Activated effector memory CD4-positive, alpha-beta T cell treated with anti-CD3 and anti-CD28 coated beads, Interleukin-2, amount 50 U/mL, for 16 hours (primary cell): Measurements from ENCODE around the gene SPINK5.
"Not testable (repeated sequence)": the region's sequence is repeated elsewhere in the genome, so short reads cannot be mapped to it uniquely, and the experiment has no call there.

Experiments
- DNase-seq: peaks from one replicate; pipeline ENCODE4 v3.0.0-alpha.2; 2020

SPINK5 gene

GRCh38 chr5:148063861-148064260, at the start of gene SPINK5:
TSS of gene SPINK5 (plus strand) at chr5:148063980. CDS start at chr5:148064045, 65 bp downstream.
- no peak for DNase-seq

- DNase-seq, result no peak
Measured at GRCh38 chr5:148014276-148014675, 49.5 kb upstream of the SPINK5 start.

- no peak for DNase-seq
Measured at GRCh38 chr5:148020257-148020988, 43.4 kb upstream of the SPINK5 start.

- no peak for DNase-seq
Measured at GRCh38 chr5:148027505-148027904, 36.3 kb upstream of the SPINK5 start.

- no peak for DNase-seq
Measured at GRCh38 chr5:148029131-148029530, 34.6 kb upstream of the SPINK5 start.

GRCh38 chr5:148033134-148033533, 30.6 kb upstream of the SPINK5 start:
- no peak for DNase-seq

GRCh38 chr5:148035676-148036075, 28.1 kb upstream of the SPINK5 start:
- no peak for DNase-seq

GRCh38 chr5:148042881-148043280, 20.9 kb upstream of the SPINK5 start:
- no peak for DNase-seq

- DNase-seq, result no peak
Measured at GRCh38 chr5:148043705-148044104, 20.1 kb upstream of the SPINK5 start.

- DNase-seq, result not testable (repeated sequence)
Measured at GRCh38 chr5:148055160-148055559, 8.6 kb upstream of the SPINK5 start.

- no peak for DNase-seq
Measured at GRCh38 chr5:148060309-148060708, 3.5 kb upstream of the SPINK5 start.

- no peak for DNase-seq
Measured at GRCh38 chr5:148060881-148061280, 2.9 kb upstream of the SPINK5 start.

GRCh38 chr5:148070621-148071020, 6.8 kb downstream of the SPINK5 start:
- DNase-seq, result no peak

- no peak for DNase-seq
Measured at GRCh38 chr5:148072207-148072606, 8.4 kb downstream of the SPINK5 start.

GRCh38 chr5:148075529-148075928, 11.7 kb downstream of the SPINK5 start:
- DNase-seq, result no peak

GRCh38 chr5:148083203-148083602, 19.4 kb downstream of the SPINK5 start:
- no peak for DNase-seq

GRCh38 chr5:148084269-148084668, 20.5 kb downstream of the SPINK5 start:
- no peak for DNase-seq

GRCh38 chr5:148085310-148085709, 21.5 kb downstream of the SPINK5 start:
- no peak for DNase-seq

GRCh38 chr5:148085977-148086705, 22.4 kb downstream of the SPINK5 start:
- DNase-seq, result no peak

- DNase-seq, result no peak
Measured at GRCh38 chr5:148090146-148090772, 26.5 kb downstream of the SPINK5 start.

- no peak for DNase-seq
Measured at GRCh38 chr5:148090773-148091250, 27.0 kb downstream of the SPINK5 start.

GRCh38 chr5:148091991-148092964, 28.5 kb downstream of the SPINK5 start:
- DNase-seq, result no peak

- no peak for DNase-seq
Measured at GRCh38 chr5:148094336-148094735, 30.6 kb downstream of the SPINK5 start.
